ENCODE measurements around the gene NABP2. TPM values are rescaled to one million over a fixed set of nuclear protein-coding genes. Genes with fewer than 3 reads are reported as not detected.
"Not testable (repeated sequence)": the region's sequence is repeated elsewhere in the genome, so short reads cannot be mapped to it uniquely, and the experiment has no call there.

NABP2 gene
- total RNA-seq, 4 donors from 2014 or later = 17.2 to 31.0 (median 21.6) TPM

DNA sequence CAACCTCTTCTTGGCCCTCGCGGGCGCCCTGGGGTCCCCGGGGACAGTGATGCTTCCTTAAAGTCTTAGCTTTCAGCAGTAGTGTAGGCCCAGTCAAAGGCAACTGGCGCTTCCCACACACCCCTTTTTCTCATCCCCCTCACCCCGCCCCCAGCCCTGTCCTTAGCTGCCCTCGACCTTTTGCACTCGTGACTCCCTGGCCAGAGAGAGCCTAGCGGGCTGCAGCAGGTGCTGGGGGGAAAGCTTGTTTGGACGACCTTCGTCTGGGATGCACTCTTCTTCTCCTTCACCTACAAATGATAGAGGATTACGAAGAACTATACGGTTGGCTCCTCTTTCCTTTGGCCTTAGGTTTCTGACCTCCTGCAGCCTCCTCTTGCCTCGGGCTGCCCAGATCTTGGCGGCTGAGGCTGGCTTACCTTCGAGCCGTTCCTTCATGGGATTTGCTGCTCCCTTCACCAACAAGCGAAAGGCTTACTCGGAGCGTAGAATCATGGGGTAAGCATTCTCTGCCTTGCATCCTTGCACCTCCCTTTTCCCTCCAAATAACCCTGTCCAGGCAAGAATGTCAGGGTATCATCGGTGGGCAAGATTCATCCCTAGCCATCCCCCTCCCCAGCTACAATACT lies 43.4 kb downstream of the NABP2 start:
- TF ChIP-seq POLR2A (IDR thresholded peaks at IDR 0.05) = no peak
- no peak for TF ChIP-seq CTCF (IDR thresholded peaks at IDR 0.05)
- Histone ChIP-seq H3K27ac (peak overlapping the region; percentile 85 to 99 (median 96)), H3K9me3 (no peaks in the 10 kb centered on the region), H3K4me1 (peaks cover 0 to 24% (median 14%) of the 10 kb centered on the region in 3 donors), H3K36me3 (peaks cover 0 to 36% (median 8%) of the 10 kb centered on the region in 3 donors), H3K27me3 (no peaks in the 10 kb centered on the region), H3K4me3 (peak overlapping the region; percentile 63 to 93 (median 79))
- no peak for DNase-seq
- intact Hi-C loops (cut with DNase I) = no loop called here
- 32 to 41% methylated on average over 15 to 19 of the region's 21 CpGs for WGBS, 2 donors

DNA sequence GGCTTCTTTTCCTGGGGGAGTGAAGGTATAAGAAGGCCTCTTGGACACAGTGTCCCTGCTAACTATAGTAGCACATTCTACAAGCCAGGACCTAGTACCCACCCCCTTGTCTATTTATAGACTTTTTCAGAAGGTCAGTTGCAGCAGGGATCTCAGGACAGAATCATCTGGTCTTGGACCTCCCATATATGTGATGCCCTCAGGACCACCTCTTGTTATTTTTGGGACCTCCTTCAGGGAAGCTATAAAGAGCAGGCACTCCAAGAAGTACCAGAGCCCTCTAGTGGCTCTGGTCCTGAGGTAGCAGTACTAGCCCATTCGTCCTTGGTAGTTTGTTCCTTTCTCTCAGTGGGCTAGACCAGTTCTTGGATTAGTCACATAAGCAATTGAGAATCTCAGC lies 46.9 kb downstream of the NABP2 start:
- Histone ChIP-seq H3K9me3 (no peaks in the 10 kb centered on the region), H3K4me1 (peaks cover 0 to 18% (median 10%) of the 10 kb centered on the region in 3 donors), H3K4me3 (no peak overlapping the region), H3K27ac (peak overlapping the region in 2 of 4 donors; percentile 2 to 9), H3K36me3 (peaks cover 13 to 70% (median 41%) of the 10 kb centered on the region in 3 donors), H3K27me3 (no peaks in the 10 kb centered on the region)
- DNase-seq = no peak
- no peak for TF ChIP-seq POLR2A (IDR thresholded peaks at IDR 0.05)
- TF ChIP-seq CTCF (IDR thresholded peaks at IDR 0.05) = peak in 3 of 6 experiments; percentile 6 to 18 (median 7)
- intact Hi-C loops (cut with DNase I) = no loop called here
- WGBS, 2 donors = 0 to 38% methylated on average over 1 of the region's 1 CpG

DNA sequence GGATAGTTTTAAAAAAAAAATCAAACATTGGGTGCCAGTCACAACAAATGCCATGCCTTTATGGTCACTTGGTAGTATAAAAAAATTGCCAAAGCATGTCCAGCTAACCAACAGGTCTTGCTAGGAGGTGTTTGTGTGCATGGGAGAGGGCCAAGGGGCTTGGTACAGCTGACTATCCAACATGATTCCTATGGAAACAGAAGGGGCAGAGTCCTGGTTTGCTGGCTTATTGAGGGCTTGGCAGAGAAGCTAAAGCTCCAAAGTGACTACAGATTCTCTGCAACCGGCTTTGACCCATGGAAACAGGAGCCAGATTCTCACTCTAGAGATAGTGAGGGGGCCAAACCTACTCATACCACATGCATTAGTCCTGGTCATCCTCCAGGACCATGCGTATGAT lies 48.3 kb downstream of the NABP2 start:
- H3K4me3 ChIP-seq; H3K9me3 ChIP-seq; intact Hi-C loops (cut with DNase I); H3K27me3 ChIP-seq; H3K27ac ChIP-seq; H3K4me1 ChIP-seq; DNase-seq: not testable (repeated sequence)
- peaks cover 14 to 85% (median 52%) of the 10 kb centered on the region in 3 donors for H3K36me3 ChIP-seq
- WGBS, 2 donors = 88 to 89% methylated on average over 2 of the region's 2 CpGs

- intact Hi-C loops (cut with DNase I) = no loop called here
- no peaks in the 10 kb centered on the region for H3K4me1 ChIP-seq
- 94 to 97% methylated on average over 2 of the region's 2 CpGs for WGBS, 2 donors
- H3K27ac ChIP-seq = no peak overlapping the region
- TF ChIP-seq CTCF (IDR thresholded peaks at IDR 0.05) (no peak), POLR2A (IDR thresholded peaks at IDR 0.05) (no peak)
- DNase-seq = no peak
- H3K4me3 ChIP-seq = no peak overlapping the region
- H3K9me3 ChIP-seq = no peaks in the 10 kb centered on the region
- H3K27me3 ChIP-seq = no peaks in the 10 kb centered on the region
- peaks cover 20 to 100% (median 62%) of the 10 kb centered on the region in 3 donors for H3K36me3 ChIP-seq
Measured at GRCh38 chr12:56274299-56274698, 50.2 kb downstream of the NABP2 start.

DNA sequence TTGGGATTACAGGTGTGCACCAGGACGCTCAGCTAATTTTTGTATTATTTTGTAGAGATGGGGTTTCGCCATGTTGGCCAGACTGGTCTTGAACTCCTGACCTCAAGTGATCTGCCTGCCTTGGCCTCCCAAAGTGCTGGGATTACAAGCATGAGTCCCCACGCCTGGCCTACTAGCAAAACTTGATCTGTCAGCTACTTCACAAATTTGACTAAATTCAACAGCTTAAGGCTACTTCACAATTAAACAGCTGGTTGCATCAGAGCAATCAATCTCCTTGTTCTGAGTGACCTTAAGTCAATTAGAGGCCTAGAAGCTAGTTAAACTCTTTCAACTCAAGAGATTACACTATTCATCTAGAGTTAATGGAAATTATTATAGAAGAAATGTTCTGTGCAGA lies 54.8 kb downstream of the NABP2 start:
- Histone ChIP-seq H3K9me3 (no peaks in the 10 kb centered on the region), H3K4me1 (no peaks in the 10 kb centered on the region), H3K27me3 (no peaks in the 10 kb centered on the region), H3K4me3 (no peak overlapping the region), H3K36me3 (peaks cover 33 to 100% (median 80%) of the 10 kb centered on the region in 3 donors), H3K27ac (no peak overlapping the region)
- intact Hi-C loops (cut with DNase I) = no loop called here
- TF ChIP-seq CTCF (IDR thresholded peaks at IDR 0.05) (no peak), POLR2A (IDR thresholded peaks at IDR 0.05) (no peak)
- no peak for DNase-seq
- WGBS, 2 donors = 89 to 97% methylated on average over 3 of the region's 3 CpGs

Other genes starting within 250 kb of the NABP2 start
- gene SUOX, start 227.1 kb upstream of the NABP2 start, total RNA-seq = 10 to 100 TPM; 16.0 to 30.0 (median 18.5) TPM
- gene IKZF4, start 203.3 kb upstream of the NABP2 start, total RNA-seq = 1 to 10 TPM; 1.2 to 2.0 (median 1.9) TPM
- gene RPS26, start 182.4 kb upstream of the NABP2 start, total RNA-seq = 1,000 to 10,000 TPM in 2 of 4 donors, 100 to 1,000 TPM in 2; 381 to 1,639 (median 1,040) TPM
- gene ERBB3, start 144.2 kb upstream of the NABP2 start, total RNA-seq = 100 to 1,000 TPM in 1 of 4 donors, 10 to 100 TPM in 3; 36.0 to 125 (median 82.8) TPM
- gene PA2G4, start 119.8 kb upstream of the NABP2 start, total RNA-seq = 100 to 1,000 TPM in 3 of 4 donors, 10 to 100 TPM in 1; 89.3 to 206 (median 176) TPM
- 1,000 to 10,000 TPM in 3 of 4 donors, 100 to 1,000 TPM in 1; 966 to 4,641 (median 3,066) TPM for gene RPL41, start 107.7 kb upstream of the NABP2 start, total RNA-seq
- 1 to 10 TPM; 1.5 to 3.8 (median 2.3) TPM for gene ZC3H10, start 106.1 kb upstream of the NABP2 start, total RNA-seq
- 10 to 100 TPM; 42.6 to 70.8 (median 62.5) TPM for gene ESYT1, start 96.1 kb upstream of the NABP2 start, total RNA-seq
- gene MYL6B, start 71.8 kb upstream of the NABP2 start, total RNA-seq = 10 to 100 TPM; 26.3 to 51.0 (median 37.8) TPM
- gene MYL6, start 66.0 kb upstream of the NABP2 start, total RNA-seq = 1,000 to 10,000 TPM; 1,011 to 2,279 (median 1,490) TPM
- gene SMARCC2, start 34.9 kb upstream of the NABP2 start, total RNA-seq = 10 to 100 TPM; 31.7 to 64.9 (median 46.1) TPM
- gene RNF41, start 2.4 kb upstream of the NABP2 start, total RNA-seq = 10 to 100 TPM; 21.1 to 42.5 (median 28.6) TPM
- 1 to 10 TPM in 1 of 4 donors, not detected in 3; 1.1 TPM for gene SLC39A5, start 5.7 kb downstream of the NABP2 start, total RNA-seq
- 10 to 100 TPM in 3 of 4 donors, 1 to 10 TPM in 1; 9.2 to 15.8 (median 13.9) TPM for gene ANKRD52, start 34.0 kb downstream of the NABP2 start, total RNA-seq
- 1 to 10 TPM; 1.6 to 9.5 (median 4.1) TPM for gene COQ10A, start 42.6 kb downstream of the NABP2 start, total RNA-seq
- gene CS, start 76.0 kb downstream of the NABP2 start, total RNA-seq = 100 to 1,000 TPM; 126 to 175 (median 133) TPM
- 10 to 100 TPM; 37.2 to 66.6 (median 55.3) TPM for gene CNPY2, start 91.6 kb downstream of the NABP2 start, total RNA-seq
- 10 to 100 TPM; 10.2 to 35.9 (median 14.9) TPM for gene PAN2, start 109.7 kb downstream of the NABP2 start, total RNA-seq
- gene IL23A, start 114.5 kb downstream of the NABP2 start, total RNA-seq = 10 to 100 TPM in 1 of 4 donors, 1 to 10 TPM in 2, not detected in 1; 2.6 to 28.6 (median 2.8) TPM
- 10 to 100 TPM; 54.3 to 83.7 (median 62.4) TPM for gene STAT2, start 135.8 kb downstream of the NABP2 start, total RNA-seq
- not detected for gene APOF, start 138.5 kb downstream of the NABP2 start, total RNA-seq
- gene TIMELESS, start 225.1 kb downstream of the NABP2 start, total RNA-seq = 10 to 100 TPM in 2 of 4 donors, 1 to 10 TPM in 2; 6.9 to 16.4 (median 11.4) TPM
- under 1 TPM in 1 of 4 donors, not detected in 3; 0.09 TPM for gene MIP, start 230.3 kb downstream of the NABP2 start, total RNA-seq
- gene SPRYD4, start 244.2 kb downstream of the NABP2 start, total RNA-seq = 1 to 10 TPM; 2.3 to 3.6 (median 2.9) TPM

All from esophagus squamous epithelium (tissue), 5 donors.